Stimulated activated CD4-positive, alpha-beta T cell treated with anti-CD3 and anti-CD28 coated beads, TNF-alpha, amount 100 ng/mL, for 24 hours (primary cell): ENCODE results near the gene TRAF2.

Experiments
- DNase-seq, 3 experiments: peaks; one replicate each; pipeline ENCODE4 v3.0.0-alpha.2; 2020; ENCODE audit warnings: low read depth in 3 of 3

The TRAF2 gene

GRCh38 chr9:136913701-136914438 lies 27.6 kb downstream of the TRAF2 start:
- DNase-seq = no peak

GRCh38 chr9:136915632-136916329 lies 29.5 kb downstream of the TRAF2 start:
- no peak for DNase-seq

- DNase-seq = no peak
Observed at GRCh38 chr9:136916330-136917184, 30.2 kb downstream of the TRAF2 start.

GRCh38 chr9:136917902-136918301 lies 31.6 kb downstream of the TRAF2 start:
- no peak for DNase-seq

- DNase-seq = no peak
Observed at GRCh38 chr9:136920069-136920468, 33.8 kb downstream of the TRAF2 start.

- DNase-seq = no peak
Observed at GRCh38 chr9:136920734-136921231, 34.5 kb downstream of the TRAF2 start.

GRCh38 chr9:136921307-136921706 lies 35.0 kb downstream of the TRAF2 start:
- DNase-seq = no peak

GRCh38 chr9:136921718-136922117 lies 35.4 kb downstream of the TRAF2 start:
- DNase-seq = no peak

GRCh38 chr9:136922540-136922939 lies 36.2 kb downstream of the TRAF2 start:
- DNase-seq = no peak

- no peak for DNase-seq
Observed at GRCh38 chr9:136923881-136924280, 37.6 kb downstream of the TRAF2 start.

GRCh38 chr9:136925414-136926153 lies 39.3 kb downstream of the TRAF2 start:
- DNase-seq = no peak

GRCh38 chr9:136926154-136926704 lies 39.9 kb downstream of the TRAF2 start:
- DNase-seq = no peak

GRCh38 chr9:136926749-136927148 lies 40.4 kb downstream of the TRAF2 start:
- no peak for DNase-seq

GRCh38 chr9:136927343-136928271 lies 41.3 kb downstream of the TRAF2 start:
- no peak for DNase-seq

GRCh38 chr9:136928591-136928990 lies 42.3 kb downstream of the TRAF2 start:
- no peak for DNase-seq

- no peak for DNase-seq
Observed at GRCh38 chr9:136930014-136930413, 43.7 kb downstream of the TRAF2 start.

GRCh38 chr9:136931611-136932130 lies 45.4 kb downstream of the TRAF2 start:
- no peak for DNase-seq

GRCh38 chr9:136934277-136934676 lies 48.0 kb downstream of the TRAF2 start:
- DNase-seq = no peak

- no peak for DNase-seq
Observed at GRCh38 chr9:136935651-136936050, 49.3 kb downstream of the TRAF2 start.

- DNase-seq = no peak
Observed at GRCh38 chr9:136936645-136937170, 50.4 kb downstream of the TRAF2 start.
